AG08396 (cell line): ENCODE measurements around the gene IL17A.

Experiments used
- DNase-seq: peaks from one replicate; pipeline ENCODE4 v3.0.0; 2012; ENCODE audit warnings: low spot score, mixed read lengths

Gene IL17A

DNA sequence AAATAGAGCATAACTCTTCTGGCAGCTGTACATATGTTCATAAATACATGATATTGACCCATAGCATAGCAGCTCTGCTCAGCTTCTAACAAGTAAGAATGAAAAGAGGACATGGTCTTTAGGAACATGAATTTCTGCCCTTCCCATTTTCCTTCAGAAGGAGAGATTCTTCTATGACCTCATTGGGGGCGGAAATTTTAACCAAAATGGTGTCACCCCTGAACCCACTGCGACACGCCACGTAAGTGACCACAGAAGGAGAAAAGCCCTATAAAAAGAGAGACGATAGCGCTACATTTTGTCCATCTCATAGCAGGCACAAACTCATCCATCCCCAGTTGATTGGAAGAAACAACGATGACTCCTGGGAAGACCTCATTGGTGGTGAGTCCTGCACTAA is at the start of gene IL17A:
Gene IL17A (plus strand): TSS at position 301 of the 400 bp plus-strand sequence. CDS start 57 bp downstream, at position 358.
- DNase-seq, result no peak

- no peak for DNase-seq
Measured at GRCh38 chr6:52136934-52137467, 49.2 kb upstream of the IL17A start.

- DNase-seq, result no peak
Measured at GRCh38 chr6:52138284-52138683, 47.9 kb upstream of the IL17A start.

- no peak for DNase-seq
Measured at GRCh38 chr6:52139985-52140680, 46.0 kb upstream of the IL17A start.

- DNase-seq, result no peak
Measured at GRCh38 chr6:52141596-52141995, 44.6 kb upstream of the IL17A start.

- no peak for DNase-seq
Measured at GRCh38 chr6:52142556-52142955, 43.6 kb upstream of the IL17A start.

DNA sequence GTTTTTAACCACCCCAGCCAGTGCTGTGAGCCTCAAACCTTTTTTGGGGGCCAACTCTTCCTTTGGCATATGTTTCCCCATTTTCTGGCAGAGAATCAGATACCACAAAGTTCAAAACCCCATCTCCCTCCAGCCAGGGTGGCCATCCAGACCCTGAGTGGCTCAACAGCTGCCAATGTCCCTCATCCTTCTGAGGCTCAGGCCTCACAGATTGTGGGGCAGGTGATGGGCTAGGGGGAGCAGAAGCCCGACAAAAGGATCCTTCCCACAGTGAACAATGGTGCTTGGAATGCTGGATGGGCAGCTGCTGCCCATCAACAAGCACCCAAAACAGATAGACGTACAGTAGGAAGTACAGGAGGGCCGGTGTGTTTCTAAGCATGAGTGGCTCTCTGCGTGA is 42.6 kb upstream of the IL17A start:
- DNase-seq, result no peak

GRCh38 chr6:52144196-52145076 is 41.7 kb upstream of the IL17A start:
- DNase-seq, result no peak

DNA sequence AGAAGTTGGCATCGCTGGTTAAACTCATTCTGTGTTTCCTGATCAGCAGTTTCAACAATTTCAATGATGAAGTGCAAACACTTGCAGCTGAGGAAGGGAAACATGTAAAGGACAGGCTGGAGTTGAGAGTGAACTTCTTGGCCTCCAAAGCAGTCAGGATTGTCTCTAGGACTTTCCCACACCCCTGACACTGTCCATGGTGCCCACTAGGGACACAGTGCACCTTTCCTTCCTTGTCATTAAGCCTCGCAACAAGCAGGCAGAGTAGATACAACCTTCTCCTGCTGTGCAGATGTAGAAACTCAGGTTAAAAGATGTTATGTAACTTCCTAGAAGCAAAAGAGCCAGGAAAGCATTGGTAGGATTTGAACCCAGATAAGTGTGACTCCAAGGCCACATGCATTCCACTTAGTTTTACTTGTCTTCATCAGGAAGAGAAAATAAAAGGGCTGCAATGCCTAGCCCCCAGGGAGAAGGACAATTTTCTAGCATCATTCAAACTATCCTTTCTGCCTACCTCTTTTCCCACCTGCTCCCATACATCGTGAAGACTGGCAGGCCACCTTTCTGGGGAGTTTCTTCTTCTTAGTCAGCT is 39.2 kb upstream of the IL17A start:
- no peak for DNase-seq

DNA sequence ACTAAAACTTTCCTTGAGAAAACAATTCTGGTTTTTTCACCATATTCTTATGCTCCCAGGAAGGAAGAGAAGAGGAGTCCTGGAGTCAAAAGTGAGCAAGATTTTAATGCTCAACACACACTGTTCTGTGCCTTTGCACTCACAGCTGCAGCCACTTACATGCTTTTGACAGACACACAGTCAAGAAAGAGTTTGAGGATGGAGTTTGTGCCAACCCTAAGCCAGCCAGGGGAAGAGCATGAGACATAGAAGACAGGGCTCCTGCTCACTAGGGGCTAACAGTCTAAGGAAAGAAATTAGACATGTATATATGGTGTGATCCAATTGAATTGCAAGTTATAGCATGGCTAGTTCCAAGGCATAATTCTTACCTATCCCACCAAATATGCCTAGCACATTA is 37.1 kb upstream of the IL17A start:
- DNase-seq, result no peak

GRCh38 chr6:52149949-52150348 is 36.2 kb upstream of the IL17A start:
- DNase-seq, result no peak

- no peak for DNase-seq
Measured at GRCh38 chr6:52152070-52152423, 34.1 kb upstream of the IL17A start.

DNA sequence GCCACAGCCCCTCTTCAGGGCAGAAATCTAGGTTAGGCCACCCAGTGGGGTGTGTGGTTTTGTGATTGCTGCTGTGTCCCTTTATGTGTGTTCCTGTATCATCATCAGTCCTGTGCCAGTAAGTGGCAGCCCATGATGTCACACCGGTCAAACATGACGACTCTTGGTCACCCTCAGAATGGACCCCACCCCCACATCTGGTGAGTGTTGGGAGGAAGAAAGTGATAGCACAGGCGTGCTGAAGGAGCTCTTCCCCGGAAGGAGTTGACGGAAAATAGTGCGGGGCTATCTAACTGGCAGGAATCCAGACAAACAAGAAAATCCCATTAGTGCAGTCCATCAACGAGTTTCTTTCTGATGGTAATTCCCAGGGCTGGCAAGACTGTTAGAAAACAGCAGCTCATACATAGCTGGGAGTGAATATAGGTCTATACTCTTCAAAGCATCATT is 33.4 kb upstream of the IL17A start:
- DNase-seq, result no peak

DNA sequence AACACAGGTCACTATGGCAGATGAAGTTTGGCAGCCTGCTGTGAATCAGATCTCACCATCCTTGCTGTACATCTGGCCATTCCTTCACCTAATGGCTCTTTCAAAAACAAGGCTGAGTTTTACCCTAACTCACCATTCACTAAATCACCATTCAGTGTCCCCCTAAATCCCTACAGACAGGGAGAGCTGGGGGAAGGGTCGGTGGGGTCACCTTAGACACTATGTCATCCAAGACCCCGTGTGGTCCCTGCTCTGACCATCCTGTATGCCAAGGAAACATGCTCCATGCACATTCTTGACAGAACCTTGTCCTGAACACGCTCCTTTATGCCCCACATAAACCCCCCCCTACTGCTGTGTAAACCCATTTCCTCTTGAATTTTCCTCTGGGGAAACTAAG is 31.8 kb upstream of the IL17A start:
- no peak for DNase-seq

DNA sequence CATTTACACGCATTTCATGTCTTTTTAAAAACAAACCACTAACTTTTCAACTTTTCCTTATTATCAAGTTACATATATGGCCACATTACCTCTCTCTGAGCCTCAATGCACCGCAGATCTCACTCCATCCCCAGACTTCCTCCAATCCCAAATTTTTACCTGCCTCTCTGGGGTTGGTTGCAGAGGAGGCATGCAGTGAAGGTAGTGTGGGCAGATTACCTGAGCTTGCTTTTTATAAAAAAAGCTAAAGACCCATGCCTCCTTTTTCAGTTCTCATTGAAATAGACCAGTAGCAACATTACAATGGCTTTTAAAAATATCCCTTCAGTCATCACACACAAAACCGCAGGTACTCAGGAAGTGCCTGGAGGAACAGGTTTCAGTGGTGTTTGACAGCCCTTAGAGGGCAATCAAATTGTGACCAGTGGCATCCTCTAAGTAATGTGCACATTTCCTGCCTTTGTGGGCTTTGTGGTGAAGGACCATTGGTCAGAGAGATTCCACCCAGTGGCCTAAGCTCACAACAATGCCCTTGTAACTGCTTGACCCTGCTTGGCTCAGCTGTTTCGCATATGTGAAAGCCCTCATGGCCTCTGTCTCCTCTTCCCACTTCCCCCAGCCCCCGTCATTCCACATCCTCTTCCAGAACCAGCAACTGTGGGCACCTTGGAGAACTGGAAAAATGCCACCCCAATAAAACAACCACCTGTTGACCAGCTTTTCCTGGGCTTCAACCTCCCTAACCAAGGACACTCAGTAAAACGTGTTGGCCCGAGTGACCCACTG is 30.2 kb upstream of the IL17A start:
- DNase-seq, result no peak

DNA sequence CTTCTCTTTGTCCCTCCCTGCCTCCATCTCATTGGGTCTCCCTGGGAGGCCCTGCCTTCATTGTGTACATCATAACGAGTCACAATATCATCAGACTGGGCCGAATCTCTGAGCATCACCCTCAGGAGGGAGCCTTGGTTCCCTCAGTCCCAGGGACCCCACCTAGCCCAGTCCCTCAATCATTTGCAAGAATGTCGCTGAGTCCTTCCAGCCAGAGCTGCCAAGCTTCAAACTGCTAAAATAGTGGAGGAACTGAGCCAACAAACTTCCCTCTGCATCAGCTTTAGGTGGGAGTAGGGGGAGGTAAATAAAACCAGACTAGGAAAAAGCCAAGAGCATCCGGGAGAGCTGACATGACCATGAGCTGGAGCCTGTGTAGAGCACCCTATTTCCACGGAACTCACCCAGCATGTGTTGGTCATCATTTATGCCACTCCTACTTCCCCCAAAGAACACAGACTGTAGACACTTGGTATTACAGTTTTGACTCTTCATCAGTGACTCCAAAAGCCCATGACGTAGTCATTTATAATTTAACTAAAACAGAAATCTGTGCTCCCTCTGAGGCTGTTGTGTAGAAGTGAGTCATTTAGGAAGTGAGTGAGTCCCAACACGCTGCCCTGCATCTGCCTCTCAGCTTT is 28.8 kb upstream of the IL17A start:
- DNase-seq, result no peak

GRCh38 chr6:52160472-52161104 is 25.6 kb upstream of the IL17A start:
- no peak for DNase-seq

- no peak for DNase-seq
Measured at GRCh38 chr6:52161689-52162438, 24.3 kb upstream of the IL17A start.

DNA sequence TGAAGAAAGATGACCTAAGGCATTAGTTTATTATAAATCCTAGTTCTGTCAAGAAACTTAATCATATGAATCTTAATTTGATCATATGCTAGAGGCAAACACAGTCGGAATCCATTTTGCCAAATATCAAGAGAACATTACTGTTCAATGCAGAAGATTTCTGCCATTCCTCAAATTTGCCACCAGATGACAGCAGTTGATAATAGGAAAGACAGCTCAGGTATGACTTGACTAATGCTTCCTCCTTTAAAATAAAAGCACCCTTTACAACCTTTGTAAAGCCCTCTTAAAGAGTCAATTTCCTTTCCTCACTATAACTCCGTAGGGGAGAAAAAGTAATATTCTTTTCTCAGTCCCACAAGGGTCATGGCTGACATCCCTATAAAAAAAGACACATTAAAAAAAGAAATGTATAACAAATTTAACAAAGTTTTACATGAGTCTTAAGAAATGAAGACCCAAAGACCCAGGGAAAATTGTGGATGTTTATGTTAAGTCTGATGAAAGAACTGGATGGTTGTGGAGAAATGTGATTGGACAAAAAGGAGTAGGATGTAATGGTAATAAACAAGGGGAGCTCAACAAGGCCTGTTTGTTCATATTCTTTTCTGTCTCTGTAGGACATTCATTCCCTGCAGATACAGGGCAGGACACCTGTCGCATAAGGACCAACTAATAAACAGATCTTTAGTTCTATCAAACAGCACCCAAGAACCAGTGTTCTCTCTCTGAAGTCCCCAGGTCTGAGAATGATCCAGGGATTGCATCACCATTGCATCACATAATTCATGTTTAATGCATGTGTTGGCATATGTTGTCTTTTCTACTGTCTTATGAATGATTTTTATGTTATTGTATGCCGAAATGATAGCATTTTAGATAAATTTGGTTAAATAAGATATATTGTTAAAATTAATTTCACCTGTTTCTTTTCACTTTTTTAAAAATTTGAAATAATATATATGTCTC is 23.0 kb upstream of the IL17A start:
- DNase-seq, result no peak
